Calu3 (cell line): ENCODE data around the gene PAX8. TPM values are rescaled to one million over a fixed set of nuclear protein-coding genes. Genes with fewer than 3 reads are reported as not detected.

Source experiments
- BruUV-seq: library from RNA; stranded (reverse); fragments of 400-500 nt; replicated peaks from 2 replicates; lab custom pipeline; 2021; lab: Mats Ljungman, UMichigan
- CTCF ChIA-PET: fragments of 300-600 bp; sonication (Branson Sonifier 250); formaldehyde crosslinking; loops from one replicate; lab custom pipeline; 2022; ENCODE audit warnings: antibody characterized with exemption; lab: Charles Lee
- DNase-seq: peaks from one replicate; pipeline ENCODE4 v3.0.0; 2022
- H3K27ac Mint-ChIP-seq: one replicate; pipeline ENCODE4 v1.8.0; 2022; ENCODE audit warnings: mixed read lengths; ENCODE audit not compliant: unreplicated experiment
- H3K27me3 Mint-ChIP-seq: one replicate; pipeline ENCODE4 v1.8.0; 2022; ENCODE audit warnings: mixed read lengths; ENCODE audit not compliant: unreplicated experiment
- H3K36me3 Mint-ChIP-seq: one replicate; pipeline ENCODE4 v1.8.0; 2022; ENCODE audit warnings: mild to moderate bottlenecking, moderate library complexity, mixed read lengths; ENCODE audit not compliant: insufficient read depth, unreplicated experiment
- H3K4me1 Mint-ChIP-seq: one replicate; pipeline ENCODE4 v1.8.0; 2022; ENCODE audit warnings: mild to moderate bottlenecking, low read depth, mixed read lengths; ENCODE audit not compliant: unreplicated experiment
- H3K4me3 Mint-ChIP-seq: one replicate; pipeline ENCODE4 v1.8.0; 2022; ENCODE audit warnings: mild to moderate bottlenecking, low read depth, moderate library complexity, mixed read lengths; ENCODE audit not compliant: unreplicated experiment
- H3K9me3 Mint-ChIP-seq: one replicate; pipeline ENCODE4 v1.8.0; 2022; ENCODE audit warnings: low read depth, mixed read lengths; ENCODE audit not compliant: unreplicated experiment
- intact Hi-C: fragments of 100-400 bp; cut with micrococcal nuclease; formaldehyde crosslinking; loops from one replicate; pipeline ENCODE4 v1.10.0; 2022; ENCODE audit not compliant: unreplicated experiment
- total RNA-seq: library from RNA; stranded (reverse); gene quantifications from 2 replicates; pipeline ENCODE4 v1.2.3, GENCODE V29; 2022
- TF ChIP-seq, protein P1 (sequence below): fragments of 200-600 bp; IDR thresholded peaks from one replicate; pipeline ENCODE4 v1.8.0; 2022; ENCODE audit warnings: antibody characterized with exemption; ENCODE audit not compliant: unreplicated experiment

The PAX8 gene
- total RNA-seq, 1 experiment from 2014 or later: 12.2 TPM

DNA sequence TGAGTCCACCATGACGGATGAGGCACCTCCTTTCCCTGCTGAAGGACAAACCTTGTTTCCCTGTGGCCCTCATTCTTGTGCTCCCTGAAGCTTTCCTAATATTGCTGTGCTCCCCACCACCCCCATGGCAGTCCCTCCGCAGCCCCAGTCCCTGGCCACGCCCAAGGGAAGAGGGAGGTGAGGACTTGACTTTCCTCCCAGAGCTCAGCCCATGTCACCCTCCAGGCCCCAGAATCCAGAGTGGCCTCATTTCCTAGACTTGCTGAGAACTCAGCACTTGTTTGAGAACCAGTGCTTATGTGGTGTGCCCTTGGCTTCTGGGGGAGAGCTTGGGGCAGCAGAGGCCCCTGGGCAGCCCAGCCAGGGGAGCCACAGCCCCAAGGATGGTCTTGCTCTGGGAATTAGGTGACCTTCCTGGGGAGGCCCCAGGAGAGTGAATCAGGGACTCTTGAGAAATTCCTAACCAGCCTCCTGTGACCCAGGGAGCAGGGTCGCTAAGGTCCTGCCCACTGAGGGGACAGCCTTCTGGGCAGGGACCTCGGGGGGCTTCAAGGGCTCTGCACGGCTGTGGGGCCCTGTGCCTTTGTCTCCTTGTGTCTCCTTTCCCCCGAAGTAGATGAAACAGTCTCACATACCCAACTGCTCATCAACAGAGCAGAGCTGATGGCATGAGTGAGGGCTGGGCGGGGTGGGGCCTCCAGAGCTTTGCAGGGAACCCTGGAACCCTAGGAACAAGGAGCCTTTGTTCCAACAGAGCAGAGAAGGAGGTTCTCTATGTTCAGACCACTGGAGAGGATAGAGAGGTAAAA, 77.0 kb downstream of the PAX8 start:
- no peak for DNase-seq
- intact Hi-C loops: no loop called here
- CTCF ChIA-PET: interaction anchor here (1.1 to 3.4 kb wide), 3 partner anchors 47 to 188 kb away, joined by 4 to 20 read pairs (median 5); no protein-coding TSS in a partner anchor
- H3K27me3 Mint-ChIP-seq: no peaks in the 10 kb centered on the region
- peaks cover 46% of the 10 kb centered on the region for H3K36me3 Mint-ChIP-seq
- H3K4me1 Mint-ChIP-seq: peaks cover 11% of the 10 kb centered on the region
- TF ChIP-seq, protein P1, sequence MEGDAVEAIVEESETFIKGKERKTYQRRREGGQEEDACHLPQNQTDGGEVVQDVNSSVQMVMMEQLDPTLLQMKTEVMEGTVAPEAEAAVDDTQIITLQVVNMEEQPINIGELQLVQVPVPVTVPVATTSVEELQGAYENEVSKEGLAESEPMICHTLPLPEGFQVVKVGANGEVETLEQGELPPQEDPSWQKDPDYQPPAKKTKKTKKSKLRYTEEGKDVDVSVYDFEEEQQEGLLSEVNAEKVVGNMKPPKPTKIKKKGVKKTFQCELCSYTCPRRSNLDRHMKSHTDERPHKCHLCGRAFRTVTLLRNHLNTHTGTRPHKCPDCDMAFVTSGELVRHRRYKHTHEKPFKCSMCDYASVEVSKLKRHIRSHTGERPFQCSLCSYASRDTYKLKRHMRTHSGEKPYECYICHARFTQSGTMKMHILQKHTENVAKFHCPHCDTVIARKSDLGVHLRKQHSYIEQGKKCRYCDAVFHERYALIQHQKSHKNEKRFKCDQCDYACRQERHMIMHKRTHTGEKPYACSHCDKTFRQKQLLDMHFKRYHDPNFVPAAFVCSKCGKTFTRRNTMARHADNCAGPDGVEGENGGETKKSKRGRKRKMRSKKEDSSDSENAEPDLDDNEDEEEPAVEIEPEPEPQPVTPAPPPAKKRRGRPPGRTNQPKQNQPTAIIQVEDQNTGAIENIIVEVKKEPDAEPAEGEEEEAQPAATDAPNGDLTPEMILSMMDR: no peak
- H3K27ac Mint-ChIP-seq: peak overlapping the region; percentile 27
- H3K4me3 Mint-ChIP-seq: no peak overlapping the region
- no TSS peak for BruUV-seq
- H3K9me3 Mint-ChIP-seq: no peaks in the 10 kb centered on the region

DNA sequence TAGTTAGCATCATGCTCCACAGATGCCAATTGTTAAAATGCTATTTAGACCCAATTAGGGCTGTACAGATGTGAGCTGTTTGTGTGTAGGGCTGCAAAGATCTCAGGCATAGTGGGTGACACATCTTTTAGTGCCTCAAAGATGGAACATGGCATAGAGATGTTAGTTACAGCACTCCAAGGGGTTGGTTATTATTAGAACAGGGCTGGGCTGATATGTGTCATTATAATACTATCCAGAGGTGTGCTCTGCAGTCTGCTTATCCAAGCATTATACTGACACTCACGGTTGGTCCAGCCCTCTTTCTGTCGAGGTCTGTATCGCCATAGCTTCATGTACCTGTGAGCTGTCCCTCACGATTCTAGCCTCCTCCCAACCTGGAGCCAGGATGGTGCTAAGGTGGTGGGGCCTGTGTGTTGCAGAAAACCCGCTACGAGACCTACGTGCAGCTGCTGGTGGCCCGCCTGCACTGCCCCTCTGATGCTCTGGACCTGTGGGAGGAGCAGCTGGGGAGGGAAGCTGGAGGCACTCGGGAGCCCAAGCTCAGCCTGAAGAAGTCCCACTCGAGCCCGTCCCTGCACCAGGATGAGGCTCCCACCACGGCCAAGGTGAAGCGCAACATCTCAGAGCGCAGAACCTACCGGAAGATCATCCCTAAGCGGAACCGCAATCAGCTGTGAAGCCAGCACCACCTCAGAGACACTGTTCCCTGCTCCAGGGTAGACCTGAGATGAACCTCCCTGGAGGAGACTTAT, 77.8 kb downstream of the PAX8 start:
- Mint-ChIP-seq H3K4me3 (no peak overlapping the region), H3K4me1 (peaks cover 3% of the 10 kb centered on the region), H3K27me3 (no peaks in the 10 kb centered on the region), H3K27ac (peak overlapping the region; percentile 27), H3K9me3 (no peaks in the 10 kb centered on the region), H3K36me3 (peaks cover 49% of the 10 kb centered on the region)
- CTCF ChIA-PET: interaction anchor here (1.1 kb wide), 1 partner anchor 121 kb away, joined by 5 read pairs; no protein-coding TSS in a partner anchor
- TF ChIP-seq, protein P1: no peak
- intact Hi-C loops: no loop called here
- no peak for DNase-seq
- no TSS peak for BruUV-seq

DNA sequence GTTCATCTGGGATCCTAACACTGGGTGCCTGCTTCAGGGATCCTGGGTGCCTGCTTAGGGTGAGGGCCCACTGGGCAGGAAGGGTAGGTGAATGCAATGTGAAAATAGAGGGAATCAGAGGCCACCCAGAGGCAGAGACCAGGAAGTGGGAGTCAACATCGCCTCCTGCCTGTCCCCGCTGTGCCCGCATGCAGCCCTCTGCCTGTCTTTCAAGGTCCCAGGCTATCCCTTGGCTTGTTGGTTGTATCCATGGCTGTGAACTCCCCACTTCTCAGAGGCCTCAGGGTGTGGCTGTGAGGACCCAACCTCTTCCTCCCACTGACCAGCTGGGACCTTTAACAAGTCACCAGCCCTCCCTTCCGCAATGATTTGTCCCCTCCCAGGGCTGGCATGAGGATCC, 78.5 kb downstream of the PAX8 start:
- no peaks in the 10 kb centered on the region for H3K27me3 Mint-ChIP-seq
- intact Hi-C loops: no loop called here
- no peak overlapping the region for H3K4me3 Mint-ChIP-seq
- H3K27ac Mint-ChIP-seq: no peak overlapping the region
- no peaks in the 10 kb centered on the region for H3K4me1 Mint-ChIP-seq
- no peaks in the 10 kb centered on the region for H3K9me3 Mint-ChIP-seq
- CTCF ChIA-PET: interaction anchor here (1.4 to 2.1 kb wide), 2 partner anchors 62 to 170 kb away, joined by 3 to 35 read pairs; no protein-coding TSS in a partner anchor
- TF ChIP-seq, protein P1: no peak
- H3K36me3 Mint-ChIP-seq: peaks cover 49% of the 10 kb centered on the region
- BruUV-seq: no TSS peak
- no peak for DNase-seq

DNA sequence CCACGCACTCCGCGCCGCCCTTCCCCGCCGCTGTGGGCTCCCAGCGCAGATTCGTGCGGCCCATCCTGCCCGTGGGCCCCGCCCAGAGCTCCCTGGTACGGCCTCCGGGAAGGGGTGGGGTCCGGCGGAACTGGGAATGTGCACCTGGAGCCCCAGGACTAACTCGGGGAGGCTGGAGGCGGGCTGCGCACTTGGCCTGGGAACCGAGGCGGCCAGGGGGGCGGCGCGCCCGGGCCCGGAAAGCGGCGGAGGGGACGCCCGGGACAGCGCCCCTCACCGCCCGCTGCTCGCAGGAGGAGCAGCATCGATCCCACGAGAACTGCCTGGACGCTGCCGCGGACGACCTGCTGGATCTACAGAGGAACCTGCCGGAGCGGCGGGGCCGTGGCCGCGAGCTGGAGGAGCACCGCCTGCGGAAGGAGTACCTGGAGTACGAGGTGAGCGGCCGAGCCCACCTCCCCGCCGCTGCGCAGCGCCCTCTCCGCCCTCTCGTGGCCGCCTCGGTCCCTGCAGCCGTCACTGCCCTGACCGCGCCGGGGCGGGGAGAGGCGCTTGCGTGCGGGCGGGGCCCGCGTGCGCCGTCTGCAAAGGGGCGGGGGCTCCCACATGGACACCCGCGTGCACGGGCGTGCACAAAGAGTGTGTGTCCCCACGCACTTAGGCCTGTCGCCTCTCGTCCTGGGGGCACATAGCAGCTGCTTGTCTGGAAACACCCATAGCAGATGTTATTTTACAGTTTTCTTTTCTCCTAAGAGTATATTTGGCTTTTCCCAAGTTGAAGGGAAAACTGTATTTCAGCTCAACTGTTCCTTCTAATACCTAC, 79.7 kb downstream of the PAX8 start:
- H3K27ac Mint-ChIP-seq: peak overlapping the region; percentile 61
- TF ChIP-seq, protein P1: peak; percentile 97
- no TSS peak for BruUV-seq
- H3K27me3 Mint-ChIP-seq: no peaks in the 10 kb centered on the region
- intact Hi-C loops: loop anchor here (1.0 to 2.0 kb wide), 2 partner anchors 61 to 114 kb away; no protein-coding TSS in a partner anchor
- no peaks in the 10 kb centered on the region for H3K4me1 Mint-ChIP-seq
- no peaks in the 10 kb centered on the region for H3K9me3 Mint-ChIP-seq
- CTCF ChIA-PET: interaction anchor here (0.6 to 3.6 kb wide), 12 partner anchors 23 to 295 kb away, joined by 3 to 37 read pairs (median 4); no protein-coding TSS in a partner anchor
- peak; percentile 94 for DNase-seq
- peaks cover 48% of the 10 kb centered on the region for H3K36me3 Mint-ChIP-seq
- H3K4me3 Mint-ChIP-seq: peak overlapping the region; percentile 69
